BJ (cell line): Measurements from ENCODE around the gene SERPINB8. TPM values are rescaled to one million over a fixed set of nuclear protein-coding genes. Genes with fewer than 3 reads are reported as not detected.

ENCODE experiments used
- CTCF ChIA-PET: fragments of 350-600 bp; formaldehyde crosslinking; extraction: SDS; loops from one replicate; lab custom pipeline; 2021; ENCODE audit warnings: antibody characterized with exemption, inconsistent platforms; lab: Yijun Ruan, JAX
- POLR2A ChIA-PET: fragments of 300-600 bp; sonication (Branson Sonifier 250); formaldehyde crosslinking; extraction: SDS; loops from one replicate; lab custom pipeline; 2021; ENCODE audit warnings: antibody characterized with exemption; lab: Charles Lee
- DNase-seq: peaks from one replicate; pipeline ENCODE4 v3.0.0-alpha.2; 2011; ENCODE audit warnings: low read depth
- H3K27me3 ChIP-seq: 2 replicates; pipeline ENCODE4 v1.6.0; 2011; ENCODE audit warnings: low read length; ENCODE audit not compliant: control insufficient read depth, insufficient read depth
- H3K36me3 ChIP-seq: 2 replicates; pipeline ENCODE4 v1.5.1; 2011; ENCODE audit warnings: low read length; ENCODE audit not compliant: control insufficient read depth, insufficient read depth
- H3K4me3 ChIP-seq: 2 replicates; pipeline ENCODE4 v1.5.1; 2011; ENCODE audit warnings: low read depth, mild to moderate bottlenecking, control low read depth, low read length
- CTCF ChIP-seq: IDR thresholded peaks from 2 replicates; pipeline ENCODE4 v1.5.1; 2011; ENCODE audit warnings: low read depth, mild to moderate bottlenecking, control low read depth, inconsistent platforms, low read length, moderate library complexity; ENCODE audit not compliant: insufficient read depth
- polyA plus RNA-seq: library from polyadenylated mRNA; depleted of rRNA; stranded (reverse); fragments of >200 nt; gene quantifications from 2 replicates; pipeline ENCODE4 v1.2.3, GENCODE V29; 2011

Gene SERPINB8
- polyA plus RNA-seq, 1 experiment, result 18.4 TPM

DNA sequence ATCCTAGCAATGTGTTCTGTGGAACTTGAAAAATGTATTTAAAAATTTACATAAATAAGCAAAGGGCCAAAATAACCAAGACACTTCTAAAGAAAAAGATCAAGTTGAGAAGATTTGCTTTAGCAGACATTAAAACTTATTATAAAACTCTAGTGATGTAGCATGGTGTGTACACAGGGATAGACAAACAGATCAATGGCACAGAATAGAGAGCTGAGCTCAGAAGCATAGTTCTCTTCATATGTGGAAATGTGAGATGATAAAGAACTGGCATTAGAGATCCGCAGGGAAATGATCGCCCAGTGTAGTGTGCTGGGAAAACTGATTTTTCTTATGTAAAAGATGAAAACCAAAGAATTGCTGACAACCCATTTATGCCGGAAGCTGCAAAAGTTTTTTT, 39.4 kb downstream of the SERPINB8 start:
- Histone ChIP-seq H3K4me3 (no peak overlapping the region), H3K27me3 (no peaks in the 10 kb centered on the region), H3K36me3 (no peaks in the 10 kb centered on the region)
- ChIA-PET CTCF (interaction anchor here (1.1 to 6.4 kb wide), 2 partner anchors 13 to 14 kb away, joined by 5 to 48 read pairs; no protein-coding TSS in a partner anchor), POLR2A (no interaction called here)
- no peak for TF ChIP-seq CTCF
- no peak for DNase-seq

GRCh38 chr18:64011513-64011912, 41.6 kb downstream of the SERPINB8 start:
- TF ChIP-seq CTCF, result no peak
- H3K4me3 ChIP-seq, result no peak overlapping the region
- no peaks in the 10 kb centered on the region for H3K27me3 ChIP-seq
- CTCF ChIA-PET, result interaction anchor here (1.0 to 6.4 kb wide), 3 partner anchors 12 to 26 kb away, joined by 3 to 48 read pairs (median 9); no protein-coding TSS in a partner anchor
- H3K36me3 ChIP-seq, result no peaks in the 10 kb centered on the region
- no peak for DNase-seq
- POLR2A ChIA-PET, result no interaction called here

DNA sequence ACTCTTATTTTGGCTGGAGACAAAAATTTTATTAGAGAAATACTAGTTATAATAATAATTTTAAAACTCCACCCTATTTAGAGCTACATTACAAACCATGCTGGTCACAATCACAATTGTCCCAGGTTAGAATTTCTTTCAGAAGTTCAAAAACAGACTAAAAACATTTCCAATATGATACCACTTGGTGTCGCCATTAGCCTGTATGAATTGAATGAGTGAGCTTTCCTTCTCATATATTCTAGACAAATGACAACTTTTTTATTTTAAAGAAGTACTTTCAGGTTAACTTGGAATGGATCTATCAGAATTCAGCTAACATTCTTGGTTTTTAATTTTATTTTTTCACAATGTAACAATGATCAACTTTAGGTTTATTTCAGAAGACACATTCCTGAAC, 48.0 kb downstream of the SERPINB8 start:
- POLR2A ChIA-PET, result no interaction called here
- Histone ChIP-seq H3K4me3 (no peak overlapping the region), H3K36me3 (no peaks in the 10 kb centered on the region), H3K27me3 (no peaks in the 10 kb centered on the region)
- peak; percentile 50 for TF ChIP-seq CTCF
- CTCF ChIA-PET, result interaction anchor here (0.9 to 1.7 kb wide), 2 partner anchors 17 to 20 kb away, joined by 3 to 5 read pairs; no protein-coding TSS in a partner anchor
- DNase-seq, result no peak

- CTCF ChIA-PET, result interaction anchor here (0.9 to 1.3 kb wide), 2 partner anchors 20 to 26 kb away, joined by 3 read pairs; no protein-coding TSS in a partner anchor
- DNase-seq, result no peak
- Histone ChIP-seq H3K36me3 (no peaks in the 10 kb centered on the region), H3K4me3 (no peak overlapping the region), H3K27me3 (no peaks in the 10 kb centered on the region)
- POLR2A ChIA-PET, result no interaction called here
- TF ChIP-seq CTCF, result no peak
These were observed 50.3 kb downstream of the SERPINB8 start for GRCh38 chr18:64019922-64020756.

DNA sequence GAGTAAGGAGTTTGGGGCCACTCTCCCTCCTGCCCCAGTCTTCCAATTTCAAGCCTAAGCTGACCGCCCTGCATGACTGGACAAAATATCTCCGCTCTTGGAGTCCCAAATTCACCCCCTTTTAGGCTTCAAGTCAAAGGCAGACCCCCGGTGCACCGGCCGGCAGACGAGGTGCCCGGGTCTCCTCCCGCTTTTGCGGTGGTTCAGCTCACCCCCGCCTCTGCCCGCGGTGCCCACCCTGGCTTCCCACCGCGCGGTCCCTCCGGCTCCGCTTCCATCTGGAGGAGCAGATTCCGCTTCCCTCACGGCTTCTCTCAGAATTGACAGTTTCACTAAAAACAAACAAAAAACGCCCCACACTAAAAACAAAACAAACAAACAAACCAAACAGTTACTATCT, 56.5 kb downstream of the SERPINB8 start:
- POLR2A ChIA-PET, result no interaction called here
- H3K27me3 ChIP-seq, result no peaks in the 10 kb centered on the region
- no peak overlapping the region for H3K4me3 ChIP-seq
- CTCF ChIA-PET, result interaction anchor here (0.6 to 1.2 kb wide), 2 partner anchors 12 to 913 kb away, joined by 3 read pairs; no protein-coding TSS in a partner anchor
- no peaks in the 10 kb centered on the region for H3K36me3 ChIP-seq
- DNase-seq, result no peak
- TF ChIP-seq CTCF, result no peak
